HG03378 (cell line): ENCODE results near the gene MMEL1.
"Not testable (repeated sequence)": the region's sequence is repeated elsewhere in the genome, so short reads cannot be mapped to it uniquely, and the experiment has no call there.

Source experiments
- ATAC-seq: cut with Tn5 transposase; IDR thresholded peaks from one replicate; pipeline ENCODE4 v1.9.1; 2021; ENCODE audit warnings: mild to moderate bottlenecking, moderate library complexity; ENCODE audit not compliant: unreplicated experiment

The MMEL1 gene

DNA sequence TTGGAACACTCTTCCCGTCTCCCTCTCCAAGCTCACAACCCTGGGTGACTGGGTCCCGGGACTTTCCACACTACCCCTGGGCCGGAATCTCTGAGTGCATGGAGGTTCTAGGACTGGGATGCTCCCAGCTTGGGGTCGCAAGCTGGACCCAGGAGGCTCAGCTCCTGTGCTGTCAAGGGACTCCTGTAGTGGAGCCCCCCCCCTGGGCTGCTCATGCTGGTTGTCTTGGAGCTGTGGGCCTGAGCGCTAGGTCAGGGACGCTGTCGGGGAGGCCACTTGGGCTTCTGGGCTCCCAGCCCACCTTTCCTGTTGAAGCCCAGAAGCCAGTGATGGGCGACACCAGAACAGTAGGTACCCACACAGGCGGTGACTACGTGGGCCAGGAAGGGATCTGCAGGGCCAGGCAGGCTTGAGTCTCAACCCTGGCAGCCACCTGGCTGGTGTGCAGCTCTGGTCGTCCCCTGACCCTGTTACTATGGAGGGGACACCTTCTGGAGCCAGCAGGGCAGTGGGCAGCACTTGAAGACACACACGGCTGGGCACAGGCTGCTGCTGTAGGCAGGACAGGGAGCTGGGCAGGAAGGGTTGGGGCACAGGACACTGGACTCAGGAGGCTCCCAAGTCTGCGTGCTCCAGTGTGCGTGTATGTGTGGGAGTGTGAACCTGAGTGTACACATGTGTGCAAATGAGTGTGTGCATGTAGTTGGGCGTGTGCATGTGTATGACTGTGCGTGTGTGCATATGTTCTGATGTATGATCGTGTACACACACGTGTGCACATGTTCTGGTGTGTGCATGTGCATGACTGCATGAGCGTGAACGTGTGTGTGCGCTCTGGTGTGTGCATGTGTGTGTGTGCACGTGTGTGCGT is 3.0 kb downstream of the MMEL1 start:
- ATAC-seq: no peak

DNA sequence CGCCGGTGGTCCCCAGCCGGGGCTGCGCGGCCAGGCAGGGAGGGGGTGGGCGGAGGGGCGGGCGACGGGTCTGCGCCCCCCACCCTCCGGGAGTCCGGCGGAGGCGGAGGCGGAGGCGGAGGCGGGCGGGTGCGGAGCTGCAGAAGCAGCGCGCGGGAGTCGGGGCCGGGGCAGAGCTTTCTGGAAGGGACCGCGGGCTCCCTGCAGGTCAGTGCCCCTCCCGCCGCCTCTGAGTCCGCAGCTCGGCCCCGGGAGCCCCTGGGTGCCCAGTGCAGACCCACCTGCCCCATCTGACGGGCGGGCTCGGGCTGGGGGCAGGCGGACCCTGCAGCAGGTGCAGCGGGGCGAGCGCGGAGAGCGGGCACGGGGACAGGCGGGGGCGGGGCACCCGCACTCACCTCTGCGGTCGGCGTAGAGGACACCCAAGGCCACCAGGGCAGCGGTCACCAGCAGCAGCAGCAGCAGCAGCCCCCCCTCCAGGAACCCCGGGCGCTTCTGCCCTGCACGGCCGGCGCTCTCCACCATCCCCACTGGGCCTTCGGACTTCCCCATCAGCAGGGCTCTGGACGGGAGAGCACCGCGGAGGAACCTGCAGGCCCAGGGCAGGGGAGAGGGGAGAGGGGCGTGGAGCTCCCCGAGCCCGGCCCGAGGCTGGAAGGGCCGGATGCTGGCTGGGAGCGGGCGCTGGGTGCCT is 3.7 kb downstream of the MMEL1 start:
- no peak for ATAC-seq

DNA sequence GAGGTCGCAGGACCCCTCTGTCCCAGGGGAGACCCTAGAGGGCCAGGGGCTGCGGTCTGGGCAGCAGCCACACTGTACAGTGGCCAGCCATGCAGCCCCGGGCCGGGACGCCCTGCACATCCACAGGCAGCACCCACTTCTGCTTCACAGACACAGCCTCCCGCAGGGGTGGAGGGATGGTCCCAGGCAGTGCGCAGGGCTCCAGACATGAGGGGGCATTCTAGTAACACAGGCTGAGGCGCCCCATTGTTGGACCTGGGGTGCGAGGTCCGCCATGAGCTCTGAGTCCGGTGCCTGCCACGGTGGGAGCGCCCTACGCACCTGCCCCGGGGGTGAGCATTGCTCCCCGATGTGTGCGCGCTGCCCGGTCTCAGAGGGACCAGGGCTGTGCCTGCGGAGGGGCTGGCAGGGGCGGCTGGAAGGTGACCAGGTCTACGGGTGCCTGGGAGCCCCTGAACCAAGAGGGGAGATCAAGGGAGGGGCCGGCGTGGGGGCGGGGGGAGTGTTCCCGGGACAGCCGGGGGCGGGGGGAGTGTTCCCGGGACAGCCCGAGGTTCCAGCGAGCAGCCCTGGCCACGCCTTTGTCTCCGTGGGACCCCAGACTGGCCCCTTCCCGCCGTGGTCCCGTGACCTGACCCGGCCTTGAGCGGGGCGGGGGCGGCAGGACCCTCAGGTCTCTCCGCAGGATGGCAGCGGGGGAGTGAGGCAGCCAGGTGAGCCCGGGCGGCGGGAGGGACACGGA is 4.5 kb downstream of the MMEL1 start:
- ATAC-seq: no peak

DNA sequence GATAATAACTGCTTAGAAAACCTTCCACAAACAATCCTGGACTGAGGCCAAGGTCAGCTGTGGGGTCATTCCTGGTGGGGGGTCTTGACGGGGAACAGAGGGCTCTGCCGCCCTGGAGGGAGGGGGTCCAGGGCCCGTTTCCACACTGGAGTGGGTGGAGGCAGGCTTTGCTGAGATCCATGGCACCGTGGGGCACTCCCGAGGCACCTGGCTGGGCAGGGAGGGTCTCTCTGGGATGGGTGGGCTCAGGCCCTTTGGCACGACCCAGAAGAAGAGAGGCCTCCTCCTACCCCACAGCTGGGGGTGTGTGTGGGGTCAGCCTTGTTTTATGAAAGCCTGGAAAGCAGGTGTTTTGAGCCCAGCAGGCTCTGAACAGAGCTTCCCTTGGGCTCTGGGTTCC is 5.1 kb downstream of the MMEL1 start:
- ATAC-seq: no peak

DNA sequence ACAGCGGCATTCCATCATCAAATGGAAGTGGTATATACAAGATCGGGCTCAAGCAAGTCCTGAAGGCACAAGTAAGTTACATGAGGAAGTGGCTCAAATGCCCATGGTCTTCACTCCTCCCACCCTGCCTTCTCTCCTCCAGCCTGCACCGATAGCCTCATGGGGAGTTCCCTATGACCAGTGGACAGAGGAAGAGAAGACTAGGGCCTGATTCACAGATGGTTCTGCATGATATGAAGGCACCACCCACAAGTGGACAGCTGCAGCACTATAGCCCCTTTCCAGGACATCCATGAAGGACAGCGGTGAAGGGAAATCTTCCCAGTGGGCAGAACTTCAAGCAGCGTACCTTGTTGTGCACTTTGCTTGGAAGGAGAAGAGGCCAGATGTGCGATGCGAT is 7.1 kb downstream of the MMEL1 start:
- ATAC-seq: not testable (repeated sequence)

DNA sequence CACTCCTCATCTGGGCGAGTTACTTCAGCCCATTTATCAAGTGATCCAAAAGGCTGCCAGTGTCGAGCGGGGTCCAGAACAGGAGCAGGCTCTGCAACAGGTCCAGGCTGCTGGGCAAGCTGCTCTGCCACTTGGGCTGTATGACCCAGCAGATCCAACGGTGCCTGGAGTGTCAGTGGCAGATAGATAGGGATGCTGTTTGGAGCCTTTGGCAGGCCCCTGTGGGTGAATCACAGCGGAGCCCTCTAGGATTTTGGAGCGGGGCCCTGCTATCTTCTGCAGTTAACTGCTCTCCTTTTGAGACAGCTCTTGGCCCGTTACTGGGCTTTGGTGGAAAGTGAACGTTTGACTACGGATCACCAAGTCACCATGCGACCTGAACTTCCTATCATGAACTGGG is 7.5 kb downstream of the MMEL1 start:
- no peak for ATAC-seq

DNA sequence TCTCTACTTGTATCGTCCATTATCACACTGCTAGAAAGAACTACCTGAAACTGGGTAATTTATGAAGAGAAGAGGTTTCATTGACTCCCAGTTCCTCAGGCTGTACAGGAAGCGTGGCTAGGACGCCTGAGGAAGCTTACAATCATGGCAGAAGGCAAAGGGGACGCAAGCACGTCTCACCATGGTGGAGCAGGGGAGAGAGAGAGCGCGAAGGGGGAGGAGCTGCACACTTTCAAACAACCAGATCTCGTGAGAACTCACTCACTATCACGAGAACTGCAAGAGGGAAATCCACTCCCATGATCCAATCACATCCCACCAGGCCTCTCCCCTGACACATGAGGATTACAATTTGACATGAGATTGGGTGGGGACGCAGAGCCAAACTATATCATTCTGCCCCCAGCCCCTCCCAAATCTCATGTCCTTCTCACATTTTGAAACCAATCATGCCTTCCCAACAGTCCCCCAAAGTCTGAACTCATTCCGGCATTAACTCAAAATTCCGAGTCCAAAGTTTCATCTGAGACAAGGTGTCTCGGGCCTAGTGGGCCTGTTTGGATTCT is 8.0 kb downstream of the MMEL1 start:
- ATAC-seq: no peak

DNA sequence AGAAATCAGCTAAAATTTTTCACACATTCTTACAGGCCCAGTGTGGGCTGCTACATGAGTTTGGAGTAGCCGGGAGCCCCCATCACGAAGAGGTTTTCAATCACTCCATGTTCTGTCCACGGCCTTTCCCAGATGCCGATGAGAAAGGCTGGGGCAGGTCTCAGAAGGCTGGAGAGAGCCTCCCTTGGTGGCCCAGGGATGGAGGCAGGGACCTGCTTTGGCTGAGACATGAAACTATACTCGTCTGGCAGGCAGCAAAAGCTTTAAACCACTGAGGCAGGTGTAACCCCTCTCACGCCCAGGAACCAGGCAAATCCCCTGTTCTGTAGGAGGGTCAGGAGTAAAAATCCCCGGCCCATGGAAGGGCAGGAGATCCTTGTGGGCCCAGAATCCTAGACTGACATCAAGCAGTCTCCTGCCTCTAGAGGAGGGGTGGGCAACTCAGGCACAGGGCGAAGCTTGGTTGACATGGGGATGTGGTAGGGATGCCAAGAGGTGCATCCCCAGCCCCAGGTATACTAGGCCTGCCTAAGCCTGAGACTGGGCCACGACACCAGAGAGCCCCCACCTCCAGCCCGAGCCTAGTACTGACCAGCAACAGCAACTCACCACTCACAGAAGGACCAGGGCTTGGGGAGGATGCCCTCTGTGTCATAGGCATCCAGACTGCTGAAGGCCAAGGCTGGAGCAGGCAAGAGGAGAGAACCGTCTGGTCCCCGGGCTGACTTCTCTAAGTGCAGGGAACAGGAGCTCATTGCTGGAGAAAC is 9.1 kb downstream of the MMEL1 start:
- ATAC-seq: no peak

DNA sequence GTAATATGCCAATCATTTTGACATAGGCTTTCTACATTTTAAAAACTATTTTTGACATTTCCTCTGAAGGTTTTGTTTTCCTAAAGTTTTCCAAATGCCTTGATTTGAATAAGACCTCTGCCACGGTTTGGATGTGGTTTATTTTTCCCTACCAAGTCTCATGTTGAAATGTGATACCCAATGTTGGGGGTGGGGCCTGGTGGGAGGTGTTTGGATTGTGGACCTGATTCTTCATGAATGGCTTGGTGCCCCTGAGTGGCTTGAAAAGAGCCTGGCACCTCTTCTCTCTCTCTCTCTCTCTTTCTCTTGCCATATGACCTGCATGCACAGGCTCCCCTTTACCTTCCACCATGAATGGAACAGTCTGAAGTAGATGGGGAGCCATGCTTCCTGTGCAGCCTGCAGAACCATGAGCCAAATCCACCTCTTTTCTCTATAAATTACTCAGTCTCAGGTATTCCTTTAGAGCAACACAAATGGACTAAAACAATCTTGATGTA is 14.8 kb downstream of the MMEL1 start:
- ATAC-seq: no peak

DNA sequence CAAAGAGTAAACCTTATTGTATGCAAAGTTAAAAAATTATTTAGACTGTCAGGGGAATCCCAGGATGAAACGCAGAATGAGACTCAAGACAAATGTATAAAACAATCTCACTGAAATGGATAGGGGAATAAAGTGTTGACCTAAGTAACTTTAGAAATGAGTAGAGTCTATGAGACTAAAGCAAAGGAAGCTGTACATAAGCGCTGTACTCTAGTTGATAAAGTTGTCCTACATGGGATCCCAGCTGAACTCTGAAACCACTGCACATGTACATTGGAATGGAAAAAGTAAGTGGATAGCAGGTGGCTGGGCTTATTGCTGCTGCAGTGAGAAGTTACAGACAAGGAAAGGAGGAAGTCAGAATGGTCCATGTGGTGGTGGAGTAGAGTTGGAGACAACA is 18.7 kb downstream of the MMEL1 start:
- no peak for ATAC-seq

DNA sequence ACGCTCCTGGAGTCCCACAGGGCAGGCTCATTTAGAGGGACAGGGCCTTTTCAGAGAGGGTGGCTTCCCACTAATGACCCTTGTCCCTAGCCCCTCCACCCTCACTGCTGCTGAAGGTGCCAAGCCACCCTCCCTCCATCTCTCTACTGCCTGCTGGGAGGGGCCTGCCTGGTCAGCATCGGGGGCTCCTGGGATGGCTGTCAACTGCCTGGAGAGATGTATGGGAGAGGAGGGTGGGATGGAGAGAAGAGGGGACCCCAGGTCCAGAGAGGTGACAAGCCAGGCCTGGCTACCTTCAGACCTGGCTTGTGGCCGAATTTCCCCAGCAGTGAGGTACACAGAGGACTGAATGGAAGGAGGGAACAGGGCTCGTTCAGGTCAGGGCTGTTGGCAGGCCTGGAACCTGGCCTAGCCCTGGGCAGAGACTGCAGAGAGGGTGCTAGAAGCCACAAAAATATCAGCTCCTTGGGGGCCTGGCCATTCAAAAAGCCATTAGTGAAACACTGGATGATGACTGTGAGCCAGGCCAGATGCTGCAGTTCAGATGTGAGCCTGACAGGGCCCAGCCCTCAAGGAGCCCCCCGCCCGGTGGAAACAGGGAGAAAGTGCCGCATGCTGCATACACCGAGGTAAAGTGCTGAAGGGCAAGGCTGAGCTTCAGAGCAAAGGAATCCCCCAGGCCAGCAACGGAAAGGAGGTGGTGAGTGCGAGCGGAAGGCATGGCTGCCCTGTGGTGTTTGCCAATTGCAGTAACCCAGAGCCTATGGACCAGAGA is 20.0 kb downstream of the MMEL1 start:
- ATAC-seq: no peak

DNA sequence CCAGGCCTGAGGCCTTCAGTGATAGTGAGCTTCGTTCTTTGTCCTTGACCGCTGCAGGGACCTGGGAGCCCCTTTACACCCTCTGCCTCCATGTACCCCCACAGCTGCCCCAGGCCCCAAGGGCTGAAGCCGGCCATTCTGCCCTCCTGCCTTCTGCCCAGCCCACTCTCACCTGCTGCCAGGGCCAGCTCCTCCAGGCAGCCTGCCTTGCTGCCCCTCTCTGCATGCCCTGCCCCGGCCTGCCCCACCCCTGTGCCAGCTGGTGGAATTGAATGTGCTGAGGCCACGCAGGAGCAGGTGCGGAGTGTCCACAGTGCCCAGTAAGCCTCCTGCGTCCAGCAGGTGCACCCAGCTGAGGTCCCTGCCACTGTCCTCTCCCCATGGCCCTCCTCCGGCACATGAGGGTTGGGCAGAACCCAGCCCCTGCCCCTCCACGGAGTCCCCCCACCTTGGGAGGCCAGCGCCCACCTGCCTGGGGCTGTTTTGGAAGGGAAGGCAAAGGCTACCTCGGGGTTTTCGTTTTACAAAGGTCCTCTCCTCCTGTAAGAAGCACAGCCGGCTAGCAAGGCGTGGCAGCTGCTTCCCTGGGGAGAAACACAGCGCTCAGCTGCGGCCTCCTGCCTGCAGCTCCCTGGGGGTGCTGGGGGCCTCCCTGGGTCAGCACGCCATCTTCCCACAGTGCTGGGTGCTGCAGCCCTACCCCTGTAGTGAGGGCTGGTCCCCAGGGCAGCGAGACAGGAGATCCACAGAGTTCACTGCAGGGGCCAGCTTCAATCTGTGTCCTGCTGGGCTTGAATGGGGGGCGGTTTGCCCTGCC is 21.0 kb downstream of the MMEL1 start:
- ATAC-seq: no peak

DNA sequence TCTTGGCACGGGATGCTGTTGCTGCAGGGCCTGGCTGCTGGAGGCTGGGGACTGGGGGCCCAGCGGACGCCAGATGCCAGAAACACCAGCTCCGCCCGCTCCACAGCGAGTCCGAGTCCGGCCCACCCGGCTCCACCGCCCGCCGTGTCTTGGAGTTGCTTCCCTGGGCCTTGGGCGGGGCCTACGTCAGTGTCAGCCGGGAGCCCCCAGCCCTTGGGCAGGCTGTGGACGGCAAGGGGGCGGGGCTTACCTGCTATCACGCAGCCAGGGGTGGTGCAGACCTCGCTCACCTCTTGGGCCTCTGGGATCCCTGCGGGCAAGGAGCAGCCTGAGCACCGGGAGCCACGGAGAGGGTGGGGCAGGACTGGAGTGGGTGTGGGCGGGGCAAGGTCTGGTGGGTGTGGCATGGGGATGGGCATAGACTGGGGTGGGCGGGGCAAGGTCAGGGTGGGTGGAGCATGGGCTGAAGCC is 21.8 kb downstream of the MMEL1 start:
- no peak for ATAC-seq

DNA sequence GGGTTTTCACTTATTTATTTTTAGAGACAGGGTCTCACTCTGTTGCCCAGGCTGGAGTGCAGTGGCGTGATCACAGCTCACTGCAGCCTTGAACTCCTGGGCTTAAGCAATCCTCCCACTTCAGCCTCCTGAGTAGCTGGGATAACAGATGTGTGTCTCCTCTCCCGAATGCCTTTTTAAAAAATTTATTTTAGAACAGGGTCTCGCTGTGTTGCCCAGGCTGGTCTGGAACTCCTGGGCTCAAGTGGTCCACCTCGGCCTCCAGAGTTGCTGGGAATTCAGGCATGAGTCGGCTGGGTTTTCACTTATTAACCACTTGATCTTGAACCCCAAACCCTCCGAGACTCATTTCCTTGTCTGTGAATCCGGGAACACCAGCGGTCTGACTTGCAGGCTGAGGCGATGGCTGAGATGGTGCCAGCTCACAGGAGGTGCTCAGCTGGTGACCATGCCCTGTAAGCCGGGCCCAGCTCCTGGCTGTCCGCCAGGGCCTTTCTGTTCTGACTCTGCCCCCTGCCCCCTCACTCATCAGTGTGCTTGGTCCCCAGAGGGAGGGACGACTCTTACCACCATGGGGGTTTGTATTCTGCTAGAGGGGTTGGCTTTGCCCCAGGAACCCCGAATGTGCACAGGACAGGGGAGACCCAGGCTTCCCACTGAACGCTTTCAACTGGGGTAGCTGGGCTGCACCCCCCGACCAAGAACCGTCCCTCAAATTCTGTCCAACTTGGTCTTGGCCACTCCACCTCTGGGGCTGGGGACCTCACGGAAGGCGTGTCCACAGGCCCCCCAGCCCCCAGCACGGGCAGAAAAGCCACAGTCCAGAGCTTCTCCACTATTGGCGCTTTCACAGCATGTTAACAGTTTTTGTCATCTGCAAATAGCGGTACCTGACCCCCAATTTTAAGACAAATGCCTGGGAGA is 22.5 kb downstream of the MMEL1 start:
- ATAC-seq: no peak

DNA sequence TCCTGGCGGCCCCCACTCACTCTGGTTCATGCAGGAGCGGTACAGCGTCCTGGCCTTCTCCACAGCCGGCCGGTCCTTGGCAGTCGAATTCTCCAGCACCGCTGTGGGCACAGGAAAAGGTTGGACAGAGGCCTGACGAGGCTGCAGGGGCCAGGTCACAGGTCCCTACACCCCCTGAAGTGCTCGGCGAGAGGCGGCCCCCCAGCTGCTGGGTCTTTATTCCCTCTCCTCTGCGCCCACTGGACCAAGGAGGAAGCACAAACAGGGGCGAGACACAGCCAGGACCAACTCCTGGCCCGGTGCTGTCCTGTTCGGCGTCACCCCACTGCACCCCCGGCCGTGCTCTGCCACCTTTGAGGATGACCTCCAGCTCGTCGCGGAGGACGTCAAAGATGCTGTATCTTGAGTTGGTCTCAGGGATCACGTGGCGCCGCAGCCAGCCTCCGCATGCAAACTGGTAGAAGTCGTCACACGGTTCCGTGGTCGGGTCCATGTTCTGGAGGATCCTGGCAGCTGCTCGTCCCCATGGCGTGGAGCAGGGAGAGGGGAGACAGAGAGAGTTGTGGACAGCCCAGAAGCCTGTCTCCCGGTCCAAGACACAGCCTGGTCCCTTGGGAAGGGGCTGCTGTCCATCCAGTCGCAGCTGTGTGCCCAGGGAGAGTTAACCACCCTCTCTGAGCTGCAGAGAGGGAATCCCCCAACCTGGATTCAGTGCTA is 23.3 kb downstream of the MMEL1 start:
- no peak for ATAC-seq

DNA sequence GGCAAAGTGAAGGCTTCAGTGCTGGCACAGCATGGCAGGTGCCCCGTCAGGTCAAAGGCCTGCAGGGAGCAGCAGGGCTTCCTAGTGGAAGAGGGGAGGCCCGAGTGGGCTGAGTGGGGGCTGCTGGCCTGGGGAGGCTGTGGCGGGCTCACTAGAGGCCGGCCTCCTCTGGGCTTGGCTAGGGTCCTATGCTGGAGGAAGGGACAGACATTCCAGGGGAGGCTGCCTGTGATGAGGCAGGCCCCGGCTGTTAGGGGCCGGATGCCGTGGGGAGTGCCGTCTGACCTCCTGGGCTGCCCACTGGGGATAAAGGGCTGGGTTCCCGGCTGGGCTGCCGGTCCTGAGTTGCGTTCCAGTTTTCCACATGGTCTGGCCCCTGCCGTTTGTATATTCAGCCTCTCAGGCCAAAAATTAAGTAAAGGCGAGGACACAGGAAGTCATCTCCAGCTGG is 25.1 kb downstream of the MMEL1 start:
- no peak for ATAC-seq
